Measurements from ENCODE around the gene LIPA.
"Not testable (repeated sequence)": the region's sequence is repeated elsewhere in the genome, so short reads cannot be mapped to it uniquely, and the experiment has no call there.

LIPA gene

GRCh38 chr10:89269433-89270152, 18.0 kb upstream of the LIPA start:
- no peak for DNase-seq

- DNase-seq: no peak
Observed at GRCh38 chr10:89266721-89267453, 15.3 kb upstream of the LIPA start.

GRCh38 chr10:89263531-89263930, 12.0 kb upstream of the LIPA start:
- DNase-seq: no peak

GRCh38 chr10:89263091-89263490, 11.5 kb upstream of the LIPA start:
- no peak for DNase-seq

GRCh38 chr10:89262086-89263051, 10.8 kb upstream of the LIPA start:
- DNase-seq: no peak

- no peak for DNase-seq
Observed at GRCh38 chr10:89258881-89259280, 7.3 kb upstream of the LIPA start.

- no peak for DNase-seq
Observed at GRCh38 chr10:89257581-89257980, 6.0 kb upstream of the LIPA start.

GRCh38 chr10:89256962-89257361, 5.4 kb upstream of the LIPA start:
- DNase-seq: no peak

GRCh38 chr10:89256340-89256739, 4.8 kb upstream of the LIPA start:
- DNase-seq: no peak

- no peak for DNase-seq
Observed at GRCh38 chr10:89255793-89256192, 4.2 kb upstream of the LIPA start.

GRCh38 chr10:89255091-89255579, 3.6 kb upstream of the LIPA start:
- DNase-seq: not testable (repeated sequence)

GRCh38 chr10:89252225-89252585, 630 bp upstream of the LIPA start:
- DNase-seq: no peak

GRCh38 chr10:89250865-89251408, 638 bp downstream of the LIPA start:
- no peak for DNase-seq

- DNase-seq: no peak
Observed at GRCh38 chr10:89248990-89249389, 2.6 kb downstream of the LIPA start.

GRCh38 chr10:89247623-89248022, 4.0 kb downstream of the LIPA start:
- not testable (repeated sequence) for DNase-seq

GRCh38 chr10:89245802-89246201, 5.8 kb downstream of the LIPA start:
- no peak for DNase-seq

GRCh38 chr10:89242840-89243568, 8.6 kb downstream of the LIPA start:
- DNase-seq: no peak

GRCh38 chr10:89242345-89242684, 9.3 kb downstream of the LIPA start:
- no peak for DNase-seq

- no peak for DNase-seq
Observed at GRCh38 chr10:89241486-89242344, 9.9 kb downstream of the LIPA start.

- DNase-seq: no peak
Observed at GRCh38 chr10:89241026-89241425, 10.5 kb downstream of the LIPA start.

GRCh38 chr10:89240519-89240918, 11.1 kb downstream of the LIPA start:
- DNase-seq: no peak

Data from T1000 (cell line).